GM21737 (cell line): ENCODE data around the gene TNFRSF12A.

ENCODE experiments used
- ATAC-seq: cut with Tn5 transposase; IDR thresholded peaks from one replicate; pipeline ENCODE4 v1.9.1; 2021; ENCODE audit warnings: mild to moderate bottlenecking, moderate library complexity; ENCODE audit not compliant: unreplicated experiment

Gene TNFRSF12A

GRCh38 chr16:3020247-3020603 lies at the start of gene TNFRSF12A:
Gene TNFRSF12A (plus strand): TSS chr16:3020368. CDS start chr16:3020398, 30 bp downstream.
- ATAC-seq = no peak

GRCh38 chr16:2970563-2970962 lies 49.6 kb upstream of the TNFRSF12A start:
- ATAC-seq = no peak

- no peak for ATAC-seq
These were observed 48.8 kb upstream of the TNFRSF12A start for GRCh38 chr16:2971134-2971984.

- ATAC-seq = no peak
These were observed 48.0 kb upstream of the TNFRSF12A start for GRCh38 chr16:2971985-2972784.

- ATAC-seq = no peak
These were observed 47.1 kb upstream of the TNFRSF12A start for GRCh38 chr16:2973093-2973492.

- ATAC-seq = no peak
These were observed 46.4 kb upstream of the TNFRSF12A start for GRCh38 chr16:2973605-2974318.

GRCh38 chr16:2974319-2975056 lies 45.7 kb upstream of the TNFRSF12A start:
- ATAC-seq = no peak

GRCh38 chr16:2975161-2975795 lies 44.9 kb upstream of the TNFRSF12A start:
- ATAC-seq = no peak

GRCh38 chr16:2976201-2976600 lies 44.0 kb upstream of the TNFRSF12A start:
- no peak for ATAC-seq

- no peak for ATAC-seq
These were observed 43.5 kb upstream of the TNFRSF12A start for GRCh38 chr16:2976673-2977072.

- ATAC-seq = no peak
These were observed 42.7 kb upstream of the TNFRSF12A start for GRCh38 chr16:2977440-2977839.

- no peak for ATAC-seq
These were observed 40.4 kb upstream of the TNFRSF12A start for GRCh38 chr16:2979669-2980226.

GRCh38 chr16:2980227-2981176 lies 39.7 kb upstream of the TNFRSF12A start, which contains the start of gene PKMYT1:
Gene PKMYT1 (minus strand): TSS chr16:2980446. CDS start chr16:2979657, 789 bp downstream.
- ATAC-seq = peak; percentile 61

GRCh38 chr16:2981177-2981898 lies 38.8 kb upstream of the TNFRSF12A start:
- ATAC-seq = no peak

GRCh38 chr16:2981899-2982250 lies 38.3 kb upstream of the TNFRSF12A start:
- no peak for ATAC-seq

- no peak for ATAC-seq
These were observed 37.8 kb upstream of the TNFRSF12A start for GRCh38 chr16:2982402-2982801.

- no peak for ATAC-seq
These were observed 36.4 kb upstream of the TNFRSF12A start for GRCh38 chr16:2983706-2984136.

- no peak for ATAC-seq
These were observed 34.7 kb upstream of the TNFRSF12A start for GRCh38 chr16:2985462-2985861.
